GM18507 (cell line): ENCODE data around the gene DNAH7.

Experiments used
- DNase-seq: peaks from one replicate; pipeline ENCODE4 v3.0.0; 2011; ENCODE audit warnings: low read depth; ENCODE audit not compliant: insufficient read length; ENCODE audit errors: extremely low spot score
- FAIRE-seq: peaks from 2 replicates; lab custom pipeline; 2011; peaks lifted over from hg19 to GRCh38; lab: Jason Lieb, UNC

DNAH7 gene

DNA sequence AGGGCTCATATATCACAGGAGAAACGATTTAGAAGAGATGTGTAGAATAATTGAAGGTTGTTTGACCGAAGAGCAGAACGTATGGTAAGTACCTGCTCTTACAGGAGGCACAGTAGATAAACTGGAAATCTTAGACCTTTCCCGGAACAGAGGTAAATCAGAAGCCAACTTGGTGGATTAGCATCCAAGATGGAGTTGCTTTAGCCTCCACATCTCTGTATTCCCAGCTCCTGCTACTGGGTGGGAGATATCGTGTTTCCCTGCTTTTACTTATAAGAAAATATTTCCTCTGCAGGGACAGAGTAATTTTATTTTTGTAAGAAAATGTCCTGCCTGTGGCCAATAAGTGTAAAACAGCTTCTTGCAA, 247.1 kb downstream of the DNAH7 start:
- FAIRE-seq, result no peak

GRCh38 chr2:195820867-195821565, 247.6 kb downstream of the DNAH7 start:
- FAIRE-seq (no peak), DNase-seq (no peak)

More for the DNA sequence above, 247.1 kb downstream of the DNAH7 start:
- no peak for DNase-seq

DNA sequence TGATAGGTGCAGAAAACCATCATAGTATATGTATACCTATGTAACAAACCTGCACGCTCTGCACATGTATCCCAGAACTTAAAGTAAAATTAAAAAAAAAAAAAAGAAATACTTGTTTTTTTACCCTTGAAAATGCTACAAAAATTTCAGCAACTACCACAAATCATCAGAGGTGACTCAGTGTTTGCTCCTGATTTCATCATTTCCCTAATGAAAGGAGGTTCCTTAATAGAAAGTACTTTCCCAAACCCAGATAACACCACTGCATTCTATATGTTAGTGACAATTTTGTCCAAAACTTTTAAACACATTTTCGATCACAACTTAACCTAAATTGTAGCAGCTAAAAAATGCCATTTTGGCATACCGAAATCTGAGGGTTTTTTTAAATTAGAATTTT, 248.3 kb downstream of the DNAH7 start:
- DNase-seq (no peak), FAIRE-seq (no peak)

DNA sequence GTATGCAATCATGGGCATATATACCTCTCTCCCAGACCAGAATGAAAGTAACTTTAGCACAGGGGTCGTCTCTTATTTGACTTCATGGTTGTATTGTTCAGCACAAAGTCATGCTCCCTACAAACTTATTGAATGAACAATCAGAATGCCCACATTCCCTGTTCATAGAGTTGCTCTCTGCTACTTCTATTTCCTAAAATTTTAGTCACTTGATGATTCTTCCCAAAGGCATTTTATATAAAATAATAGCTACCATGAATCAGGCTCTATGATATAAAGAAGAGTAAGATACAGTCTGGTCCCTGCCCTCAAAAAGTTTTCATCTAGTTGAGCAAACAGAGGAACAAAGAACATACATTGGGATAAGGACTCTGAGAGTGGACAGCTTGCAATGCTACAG, 249.4 kb downstream of the DNAH7 start:
- FAIRE-seq, result no peak
- DNase-seq, result no peak

- FAIRE-seq (no peak), DNase-seq (no peak)
Observed at GRCh38 chr2:195818526-195818925, 250.1 kb downstream of the DNAH7 start.

DNA sequence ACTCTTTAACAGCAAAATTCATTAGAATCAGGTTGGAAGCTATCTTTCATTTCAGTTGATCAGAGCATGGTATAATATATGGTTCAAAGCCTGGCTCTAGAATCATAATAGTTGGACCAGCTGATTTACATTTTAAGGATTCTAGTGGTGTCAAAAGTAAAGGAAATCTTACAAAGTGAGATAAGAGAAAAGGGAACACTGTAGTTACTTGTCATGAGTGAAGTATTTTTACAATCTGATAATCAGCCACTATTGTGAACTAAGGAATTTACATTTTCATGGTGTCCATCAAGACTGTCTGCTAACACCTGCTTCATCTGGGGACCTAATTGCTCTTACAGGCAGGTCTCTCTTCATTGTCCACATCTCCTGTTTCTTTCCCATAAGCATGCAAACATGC, 250.5 kb downstream of the DNAH7 start:
- DNase-seq, result no peak

DNA sequence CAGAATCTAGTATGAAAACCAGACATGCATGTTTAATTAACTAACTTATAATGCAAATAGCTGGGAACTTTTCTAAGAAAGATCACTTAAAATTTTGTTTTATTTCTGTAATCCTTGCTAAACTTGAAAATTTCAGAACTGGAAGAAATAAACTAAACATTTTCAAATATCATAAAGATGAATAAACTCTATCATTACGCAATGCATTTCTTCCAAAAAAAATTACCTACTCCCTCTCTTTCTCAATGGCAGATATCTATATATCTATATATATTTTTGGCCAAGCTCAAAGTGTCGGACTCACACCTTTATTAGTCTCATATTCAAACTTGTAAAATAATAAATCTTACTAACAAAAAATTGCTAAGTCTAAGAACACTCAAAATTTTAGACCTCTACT, 253.6 kb downstream of the DNAH7 start:
- DNase-seq, result no peak
- no peak for FAIRE-seq

More for the DNA sequence above, 250.5 kb downstream of the DNAH7 start:
- no peak for FAIRE-seq

DNA sequence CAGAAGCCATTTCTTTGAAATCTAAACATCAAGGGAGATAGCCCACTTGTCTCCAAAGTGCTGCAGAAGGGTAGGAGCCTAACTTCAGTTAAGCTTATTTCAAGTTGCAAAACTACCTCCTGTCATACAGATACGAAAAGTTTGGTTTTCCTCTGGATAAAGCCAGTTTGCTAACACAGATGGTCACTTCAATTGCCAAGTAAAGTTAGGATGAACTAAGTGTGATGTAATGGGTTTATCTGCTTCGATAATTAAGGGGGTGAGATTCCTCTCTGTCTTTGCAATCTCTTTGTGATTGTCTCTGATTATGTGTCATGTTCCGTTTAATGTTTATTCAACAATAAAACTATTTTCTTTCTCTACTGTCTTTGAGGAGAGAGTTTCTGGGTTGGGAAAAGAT, 255.2 kb downstream of the DNAH7 start:
- no peak for FAIRE-seq
- no peak for DNase-seq

DNA sequence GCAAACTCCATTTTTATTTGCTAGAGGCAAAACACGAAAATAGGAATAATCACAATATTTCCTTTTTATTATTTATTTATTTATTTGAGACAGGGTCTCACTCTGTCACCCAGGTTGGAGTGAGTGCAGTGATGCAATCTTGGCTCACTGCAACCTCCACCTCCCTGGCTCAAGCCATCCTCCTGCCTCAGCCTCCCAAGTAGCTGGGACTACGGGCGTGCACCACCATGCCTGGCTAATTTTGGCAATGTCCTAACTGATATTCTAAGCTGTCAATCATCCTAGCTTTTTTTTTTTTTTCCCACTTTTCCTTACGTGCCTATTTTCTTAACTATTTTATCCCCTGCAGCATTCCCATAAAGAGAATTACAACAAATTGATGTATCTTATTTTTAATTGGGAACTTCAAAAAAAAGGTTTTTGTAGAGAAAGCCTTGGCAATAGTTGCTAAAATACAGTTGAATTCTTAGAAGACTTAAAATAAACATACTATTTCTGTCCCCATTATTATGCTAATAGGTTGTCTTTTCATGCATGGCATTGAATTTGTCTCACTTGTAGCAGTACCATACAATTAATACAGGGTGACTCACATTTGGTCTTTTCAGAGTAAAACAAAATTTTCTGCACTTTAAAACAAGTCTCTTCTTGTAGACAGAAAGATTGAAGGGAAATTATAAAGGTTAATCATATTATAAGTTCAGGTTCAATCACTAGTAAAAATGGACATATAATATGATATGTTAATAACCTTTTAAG, 258.1 kb downstream of the DNAH7 start:
- FAIRE-seq (no peak), DNase-seq (no peak)

DNA sequence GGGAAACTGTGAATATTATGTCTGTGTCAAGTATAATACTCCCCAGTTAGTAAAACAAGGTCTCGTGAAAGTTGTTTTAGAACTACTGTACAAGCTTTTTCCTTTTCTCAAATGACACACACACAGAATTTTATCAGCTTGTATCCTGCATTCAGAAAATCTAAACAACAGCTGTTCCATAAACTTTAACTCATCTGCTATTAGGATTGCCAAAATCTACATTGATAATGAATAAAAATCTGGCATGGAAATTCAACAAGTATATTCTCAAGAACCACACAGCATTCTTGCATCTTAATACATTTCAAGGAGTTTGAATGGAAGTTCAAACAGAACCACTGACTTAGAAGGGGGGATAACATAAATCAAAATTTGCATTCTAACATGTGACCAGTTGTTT, 260.4 kb downstream of the DNAH7 start:
- FAIRE-seq, result no peak
- no peak for DNase-seq

- DNase-seq, result no peak
Observed at GRCh38 chr2:195805283-195805976, 263.2 kb downstream of the DNAH7 start.

DNA sequence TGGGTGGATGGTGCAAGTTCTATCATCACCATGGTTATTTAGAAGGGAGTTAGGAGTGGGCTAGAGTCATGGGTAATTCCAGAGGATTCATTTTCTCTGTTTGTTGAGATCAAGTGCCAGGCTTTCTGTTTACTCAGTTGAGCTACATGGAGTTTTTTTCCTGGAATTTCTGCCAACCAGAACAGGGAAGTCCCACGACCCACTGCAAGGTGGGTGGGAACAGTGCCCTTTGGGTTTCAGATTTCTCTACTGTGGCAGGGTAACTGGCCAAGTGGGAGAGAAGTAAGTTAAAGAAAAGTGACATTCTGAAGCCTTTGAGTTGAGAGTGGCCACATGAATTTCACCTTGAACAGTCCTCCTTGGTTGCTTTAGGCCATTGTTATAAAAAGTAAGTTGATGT, 272.8 kb downstream of the DNAH7 start:
- FAIRE-seq, result no peak

More at GRCh38 chr2:195805283-195805976, 263.2 kb downstream of the DNAH7 start:
- no peak for FAIRE-seq

DNA sequence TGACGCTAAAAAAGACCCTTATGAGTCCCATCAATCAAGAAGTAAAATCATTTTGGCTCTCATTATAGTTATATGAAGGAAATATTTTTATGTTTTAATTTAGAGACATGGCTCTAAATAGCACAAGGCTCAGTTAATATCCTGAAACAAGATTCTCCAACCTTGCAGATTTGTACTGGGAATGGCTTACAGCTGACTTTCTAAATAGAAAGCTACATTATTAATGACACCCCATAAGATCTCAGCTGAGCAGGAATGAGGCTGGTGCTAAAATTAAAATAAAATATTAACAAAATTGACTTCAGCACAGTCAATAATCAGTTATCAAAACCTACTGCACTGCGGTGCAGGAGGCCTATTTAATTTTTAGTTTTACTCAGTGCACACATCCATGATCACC, 274.8 kb downstream of the DNAH7 start:
- FAIRE-seq (no peak), DNase-seq (no peak)

More for the DNA sequence above, 272.8 kb downstream of the DNAH7 start:
- no peak for DNase-seq

- FAIRE-seq (no peak), DNase-seq (no peak)
Observed at GRCh38 chr2:195782156-195782555, 286.5 kb downstream of the DNAH7 start.

GRCh38 chr2:195779491-195779890, 289.1 kb downstream of the DNAH7 start:
- FAIRE-seq (no peak), DNase-seq (no peak)

DNA sequence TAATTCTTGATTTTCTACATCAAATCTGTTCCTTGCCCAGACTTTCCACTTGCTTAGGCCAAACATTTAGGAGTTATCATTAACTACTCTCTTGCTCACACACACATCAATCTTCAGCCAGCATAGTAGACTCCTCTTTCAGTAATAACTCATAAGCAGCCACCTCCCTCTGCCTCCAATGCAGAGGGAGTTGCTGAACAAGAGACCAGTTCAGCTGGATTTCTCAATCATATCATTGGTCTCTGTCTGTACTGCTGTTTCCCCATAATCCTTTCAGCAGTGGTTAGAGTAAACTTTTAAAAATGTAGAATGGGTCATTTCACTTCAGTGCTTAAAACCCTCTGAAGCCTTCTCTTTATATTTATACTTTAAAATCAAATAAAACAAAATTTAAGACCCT, 298.7 kb downstream of the DNAH7 start:
- no peak for FAIRE-seq
- no peak for DNase-seq

- DNase-seq (no peak), FAIRE-seq (no peak)
Observed at GRCh38 chr2:195768431-195768830, 300.2 kb downstream of the DNAH7 start.

- no peak for DNase-seq
- no peak for FAIRE-seq
Observed at GRCh38 chr2:195766691-195767090, 301.9 kb downstream of the DNAH7 start.

DNA sequence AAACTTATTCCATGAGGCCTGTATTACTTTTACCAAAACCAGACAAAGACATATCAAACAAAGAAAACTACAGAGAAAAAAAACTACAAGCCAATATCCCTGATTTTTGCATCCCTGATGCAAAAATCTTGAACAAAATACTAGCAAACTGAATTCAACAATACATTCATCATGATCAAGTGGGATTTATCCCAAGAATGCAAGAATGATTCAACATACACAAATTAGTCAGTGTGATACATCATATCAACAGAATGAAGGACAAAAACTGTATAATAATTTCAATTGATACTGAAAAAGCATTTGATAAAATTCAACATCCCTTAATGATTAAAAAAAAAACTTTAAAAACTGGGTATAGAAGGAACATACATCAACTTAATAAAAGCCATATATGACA, 304.8 kb downstream of the DNAH7 start:
- no peak for FAIRE-seq
- DNase-seq, result no peak

GRCh38 chr2:195759877-195760276, 308.8 kb downstream of the DNAH7 start:
- FAIRE-seq (no peak), DNase-seq (no peak)

DNA sequence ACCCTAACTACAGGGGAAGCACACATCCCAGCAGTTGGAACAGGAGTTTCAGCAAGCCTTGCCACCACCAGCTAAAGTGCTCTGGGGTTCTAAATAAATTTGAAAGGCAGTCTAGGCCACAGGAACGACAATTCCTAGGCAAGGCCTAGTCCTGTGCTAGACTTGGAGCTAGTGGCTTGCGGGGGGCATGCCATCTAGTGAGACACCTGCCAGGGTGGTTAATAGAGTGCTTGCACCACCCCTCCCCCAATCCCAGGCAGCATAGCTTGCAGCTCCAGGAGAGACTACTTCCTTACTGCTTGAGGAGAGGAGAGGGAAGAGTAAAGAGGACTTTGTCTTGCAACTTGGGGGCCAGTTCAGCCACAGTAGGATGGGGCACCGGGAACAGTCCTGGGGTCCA, 309.8 kb downstream of the DNAH7 start:
- DNase-seq (no peak), FAIRE-seq (no peak)
